ENCODE results near the gene MAD1L1. TPM values are rescaled to one million over a fixed set of nuclear protein-coding genes. Genes with fewer than 3 reads are reported as not detected.

Gene MAD1L1
- total RNA-seq, 1 experiment from 2014 or later: 38.5 TPM

GRCh38 chr7:1856888-1857441 lies 375.8 kb downstream of the MAD1L1 start:
- H3K36me3 ChIP-seq (ENCODE audit: control insufficient read depth in 1 of 2, insufficient read depth in 2 of 2, low read length in 2 of 2): no peaks in the 10 kb centered on the region
- no peak for DNase-seq (ENCODE audit: low read depth, low spot score)
- TF ChIP-seq MAX (IDR thresholded peaks at IDR 0.05) (no peak), JUND (IDR thresholded peaks at IDR 0.05) (no peak), POLR2A (IDR thresholded peaks at IDR 0.05; ENCODE audit: borderline replicate concordance, extremely low read depth, insufficient read depth, insufficient read length) (no peak)
- no TSS peak for BruUV-seq (replicated peaks)
- no peak overlapping the region for H3K27ac ChIP-seq (ENCODE audit: low read depth, low read length)
- H3K4me3 ChIP-seq (replicated peaks in 1 of 2; ENCODE audit: low read depth in 1 of 2, low read length in 2 of 2): no peak overlapping the region
- no peaks in the 10 kb centered on the region for H3K27me3 ChIP-seq (ENCODE audit: insufficient read depth, low read length)
- POLR2A ChIA-PET: no interaction called here
- RAD21 ChIA-PET (ENCODE audit: low non-redundant PET in 1 of 2, low total read pairs in 2 of 2, uncharacterized antibody in 2 of 2, unreplicated experiment in 2 of 2): no interaction called here
- H3K9me2 ChIP-seq (ENCODE audit: insufficient read depth): no peaks in the 10 kb centered on the region
- no peak overlapping the region for H2AFZ ChIP-seq (ENCODE audit: low read depth, low read length, poor library complexity, severe bottlenecking)
- no peaks in the 10 kb centered on the region for H3K79me2 ChIP-seq (ENCODE audit: insufficient read depth, low read length)
- H3K9ac ChIP-seq (ENCODE audit: low read length): no peak overlapping the region
- H3K4me2 ChIP-seq (ENCODE audit: low read length): no peak overlapping the region
- no peaks in the 10 kb centered on the region for H3K9me3 ChIP-seq (ENCODE audit: control insufficient read depth in 1 of 2, insufficient read depth in 1 of 2, low read depth in 1 of 2, low read length in 2 of 2)
- H4K20me1 ChIP-seq (ENCODE audit: insufficient read depth): no peaks in the 10 kb centered on the region
- intact Hi-C loops (cut with micrococcal nuclease): no loop called here
- ATAC-seq: no peak
- CTCF ChIA-PET: no interaction called here
- H3K4me1 ChIP-seq (ENCODE audit: control insufficient read depth in 1 of 2, insufficient read depth in 2 of 2, low read length in 2 of 2): no peaks in the 10 kb centered on the region

GRCh38 chr7:1856161-1856887 lies 376.4 kb downstream of the MAD1L1 start:
- DNase-seq (ENCODE audit: low read depth, low spot score): no peak
- H3K79me2 ChIP-seq (ENCODE audit: insufficient read depth, low read length): no peaks in the 10 kb centered on the region
- H3K4me3 ChIP-seq (replicated peaks in 1 of 2; ENCODE audit: low read depth in 1 of 2, low read length in 2 of 2): no peak overlapping the region
- RAD21 ChIA-PET (ENCODE audit: low non-redundant PET in 1 of 2, low total read pairs in 2 of 2, uncharacterized antibody in 2 of 2, unreplicated experiment in 2 of 2): no interaction called here
- no peaks in the 10 kb centered on the region for H4K20me1 ChIP-seq (ENCODE audit: insufficient read depth)
- POLR2A ChIA-PET: no interaction called here
- no peaks in the 10 kb centered on the region for H3K9me3 ChIP-seq (ENCODE audit: control insufficient read depth in 1 of 2, insufficient read depth in 1 of 2, low read depth in 1 of 2, low read length in 2 of 2)
- H2AFZ ChIP-seq (ENCODE audit: low read depth, low read length, poor library complexity, severe bottlenecking): no peak overlapping the region
- intact Hi-C loops (cut with micrococcal nuclease): no loop called here
- H3K9me2 ChIP-seq (ENCODE audit: insufficient read depth): no peaks in the 10 kb centered on the region
- H3K4me1 ChIP-seq (ENCODE audit: control insufficient read depth in 1 of 2, insufficient read depth in 2 of 2, low read length in 2 of 2): no peaks in the 10 kb centered on the region
- CTCF ChIA-PET: no interaction called here
- H3K4me2 ChIP-seq (ENCODE audit: low read length): no peak overlapping the region
- TF ChIP-seq POLR2AphosphoS5 (IDR thresholded peaks at IDR 0.05; ENCODE audit: low read depth, low read length) (no peak), EZH2 (IDR thresholded peaks at IDR 0.05) (no peak), MAX (IDR thresholded peaks at IDR 0.05) (no peak), SRF (IDR thresholded peaks at IDR 0.05; ENCODE audit: low read depth) (no peak), ZNF274 (IDR thresholded peaks at IDR 0.05; ENCODE audit: low read depth, low read length) (no peak), REST (IDR thresholded peaks at IDR 0.05; ENCODE audit: low read depth) (no peak), ZFX (IDR thresholded peaks at IDR 0.05) (no peak), FOSL1 (IDR thresholded peaks at IDR 0.05; ENCODE audit: low read depth) (no peak), CTCF (IDR thresholded peaks at IDR 0.05 in 2 of 3, conservative IDR thresholded peaks at IDR 0.05 in 1 of 3; ENCODE audit: borderline replicate concordance in 1 of 3, insufficient read depth in 1 of 3, low read depth in 2 of 3, low read length in 2 of 3) (no peak), SP1 (IDR thresholded peaks at IDR 0.05; ENCODE audit: low read depth) (no peak), EZH2phosphoT487 (IDR thresholded peaks at IDR 0.05; ENCODE audit: borderline replicate concordance) (no peak), ATF3 (IDR thresholded peaks at IDR 0.05) (no peak), CEBPB (IDR thresholded peaks at IDR 0.05; ENCODE audit: low read depth) (no peak)
- H3K36me3 ChIP-seq (ENCODE audit: control insufficient read depth in 1 of 2, insufficient read depth in 2 of 2, low read length in 2 of 2): no peaks in the 10 kb centered on the region
- H3K27ac ChIP-seq (ENCODE audit: low read depth, low read length): no peak overlapping the region
- BruUV-seq (replicated peaks): no TSS peak
- no peak overlapping the region for H3K9ac ChIP-seq (ENCODE audit: low read length)
- H3K27me3 ChIP-seq (ENCODE audit: insufficient read depth, low read length): no peaks in the 10 kb centered on the region
- ATAC-seq: no peak
